DND-41 (cell line): ENCODE data around the gene NACC2.

Experiments used
- ATAC-seq: fragments of 200-7000 bp; cut with Tn5 transposase; 3 replicates; pipeline ENCODE4 v1.9.1; 2021; ENCODE audit warnings: low read depth; ENCODE audit not compliant: insufficient read depth
- DNase-seq: peaks from one replicate; pipeline ENCODE4 v3.0.0-alpha.2; 2020
- H2AFZ ChIP-seq: 2 replicates; pipeline ENCODE4 v1.6.0; 2012; ENCODE audit warnings: low read depth, low read length
- H3K27ac ChIP-seq: 2 replicates; pipeline ENCODE4 v1.5.1; 2012; ENCODE audit warnings: low read length, inconsistent platforms
- H3K27me3 ChIP-seq: fragments of 200-600 bp; sonication (generic); 2 replicates; pipeline ENCODE4 v1.6.0; 2012; ENCODE audit warnings: low read length, mild to moderate bottlenecking, inconsistent platforms; ENCODE audit not compliant: insufficient read depth, poor library complexity
- H3K36me3 ChIP-seq: 2 replicates; pipeline ENCODE4 v1.5.1; 2012; ENCODE audit warnings: low read length, inconsistent platforms; ENCODE audit not compliant: insufficient read depth
- H3K4me1 ChIP-seq: 2 replicates; pipeline ENCODE4 v1.5.1; 2012; ENCODE audit warnings: mild to moderate bottlenecking, low read length; ENCODE audit not compliant: insufficient read depth
- H3K4me2 ChIP-seq: 2 replicates; pipeline ENCODE4 v1.6.0; 2012; ENCODE audit warnings: mild to moderate bottlenecking, moderate library complexity, low read length, inconsistent platforms; ENCODE audit not compliant: insufficient read depth
- H3K4me3 ChIP-seq, 2 experiments: fragments of 200-600 bp in 1 of 2; shearing (Covaris generic) in 1 of 2; 2 replicates each; pipeline ENCODE4 v1.5.1; 2012 to 2016; ENCODE audit warnings: inconsistent platforms in 2 of 2, low read length in 2 of 2, mild to moderate bottlenecking in 2 of 2, low read depth in 1 of 2, moderate library complexity in 1 of 2
- H3K79me2 ChIP-seq: 2 replicates; pipeline ENCODE4 v1.6.0; 2012; ENCODE audit warnings: low read length, inconsistent platforms; ENCODE audit not compliant: insufficient read depth
- H3K9ac ChIP-seq: 2 replicates; pipeline ENCODE4 v1.6.0; 2012; ENCODE audit warnings: low read depth, mild to moderate bottlenecking, inconsistent platforms, low read length, moderate library complexity
- H3K9me3 ChIP-seq: 2 replicates; pipeline ENCODE4 v1.5.1; 2012; ENCODE audit warnings: low read length, moderate library complexity, mild to moderate bottlenecking, inconsistent platforms; ENCODE audit not compliant: insufficient read depth, severe bottlenecking
- H4K20me1 ChIP-seq: 2 replicates; pipeline ENCODE4 v1.6.0; 2012; ENCODE audit warnings: low read length; ENCODE audit not compliant: insufficient read depth
- CTCF ChIP-seq: IDR thresholded peaks from 2 replicates; pipeline ENCODE4 v1.5.1; 2012; ENCODE audit warnings: borderline replicate concordance, low read length, moderate library complexity, mild to moderate bottlenecking; ENCODE audit not compliant: poor library complexity, severe bottlenecking; ENCODE audit errors: extremely low read depth
- EZH2 ChIP-seq: IDR thresholded peaks from 3 replicates; pipeline ENCODE4 v1.6.1; 2012; ENCODE audit warnings: borderline replicate concordance, low read depth, mild to moderate bottlenecking, moderate library complexity, low read length, inconsistent platforms; ENCODE audit not compliant: severe bottlenecking

The NACC2 gene, protein sequence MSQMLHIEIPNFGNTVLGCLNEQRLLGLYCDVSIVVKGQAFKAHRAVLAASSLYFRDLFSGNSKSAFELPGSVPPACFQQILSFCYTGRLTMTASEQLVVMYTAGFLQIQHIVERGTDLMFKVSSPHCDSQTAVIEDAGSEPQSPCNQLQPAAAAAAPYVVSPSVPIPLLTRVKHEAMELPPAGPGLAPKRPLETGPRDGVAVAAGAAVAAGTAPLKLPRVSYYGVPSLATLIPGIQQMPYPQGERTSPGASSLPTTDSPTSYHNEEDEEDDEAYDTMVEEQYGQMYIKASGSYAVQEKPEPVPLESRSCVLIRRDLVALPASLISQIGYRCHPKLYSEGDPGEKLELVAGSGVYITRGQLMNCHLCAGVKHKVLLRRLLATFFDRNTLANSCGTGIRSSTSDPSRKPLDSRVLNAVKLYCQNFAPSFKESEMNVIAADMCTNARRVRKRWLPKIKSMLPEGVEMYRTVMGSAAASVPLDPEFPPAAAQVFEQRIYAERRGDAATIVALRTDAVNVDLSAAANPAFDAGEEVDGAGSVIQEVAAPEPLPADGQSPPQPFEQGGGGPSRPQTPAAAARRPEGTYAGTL

GRCh38 chr9:136095070-136096058 lies at the start of gene NACC2:
TSS of gene NACC2 (minus strand) at chr9:136095289. CDS start at chr9:136050521, 44,768 bp downstream.
- H4K20me1 ChIP-seq = no peaks in the 10 kb centered on the region
- ATAC-seq (no peak), DNase-seq (no peak)
- H3K4me3 ChIP-seq = no peak within 1 kb of the TSS
- no peaks in the 10 kb centered on the region for H3K79me2 ChIP-seq
- no peak within 1 kb of the TSS for H3K4me2 ChIP-seq
- no peaks in the 10 kb centered on the region for H3K27me3 ChIP-seq
- H3K27ac ChIP-seq = no peak within 1 kb of the TSS
- no peak within 1 kb of the TSS for H3K9ac ChIP-seq
- TF ChIP-seq EZH2 = no peak
- TF ChIP-seq CTCF = no peak
- H3K9me3 ChIP-seq = no peaks in the 10 kb centered on the region
- no peaks in the 10 kb centered on the region for H3K36me3 ChIP-seq
- H3K4me1 ChIP-seq = no peaks in the 10 kb centered on the region
- no peak within 1 kb of the TSS for H2AFZ ChIP-seq

GRCh38 chr9:136144450-136144849 lies 49.4 kb upstream of the NACC2 start:
- DNase-seq = no peak
- Histone ChIP-seq H3K79me2 (no peaks in the 10 kb centered on the region), H3K4me2 (no peak overlapping the region), H4K20me1 (no peaks in the 10 kb centered on the region), H3K36me3 (no peaks in the 10 kb centered on the region), H3K4me1 (no peaks in the 10 kb centered on the region), H3K9ac (no peak overlapping the region), H3K27me3 (no peaks in the 10 kb centered on the region), H3K4me3 (no peak overlapping the region), H3K27ac (no peak overlapping the region), H2AFZ (no peak overlapping the region), H3K9me3 (no peaks in the 10 kb centered on the region)
- no peak for TF ChIP-seq EZH2
- TF ChIP-seq CTCF = no peak
- no peak for ATAC-seq

DNA sequence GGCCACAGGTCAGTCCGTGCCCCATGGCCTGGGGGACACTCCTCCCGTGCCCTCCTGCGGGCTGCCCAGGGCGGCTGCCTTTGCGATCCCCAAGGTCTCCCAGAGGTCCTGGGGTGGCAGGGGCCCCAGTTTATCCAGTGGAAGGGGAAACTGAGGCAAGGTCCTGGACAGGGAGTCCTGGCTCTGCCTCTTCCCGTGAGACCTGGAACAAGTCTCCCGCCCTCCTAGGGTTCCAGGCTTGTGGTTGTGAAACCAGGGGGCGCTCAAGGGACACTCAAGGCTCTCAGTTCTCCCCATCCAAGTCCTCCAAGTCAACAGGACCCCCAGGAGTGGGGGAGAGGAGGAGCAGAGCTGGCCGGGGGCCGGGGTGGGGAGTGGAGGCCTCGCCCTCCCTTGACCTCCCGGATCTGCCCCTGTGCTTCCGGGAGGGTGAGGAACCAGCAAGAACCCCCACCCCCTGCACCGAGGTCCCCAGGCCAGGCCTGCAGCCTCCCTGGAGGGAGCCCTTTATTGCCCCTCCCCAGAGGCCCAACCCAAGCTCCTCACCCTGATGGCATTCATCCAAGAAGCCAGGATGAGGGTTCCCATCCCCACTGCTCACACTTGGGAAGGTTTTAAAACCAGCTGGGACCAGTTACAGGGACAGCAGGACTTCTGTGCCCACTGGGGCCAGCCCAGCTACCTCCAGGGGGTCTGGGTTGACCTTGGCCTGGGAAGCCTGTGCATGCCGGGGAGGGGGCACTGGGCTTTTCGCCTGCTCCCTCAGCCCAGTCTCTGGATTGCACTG lies 48.3 kb upstream of the NACC2 start:
- ATAC-seq = no peak
- Histone ChIP-seq H2AFZ (no peak overlapping the region), H3K79me2 (no peaks in the 10 kb centered on the region), H3K27me3 (no peaks in the 10 kb centered on the region), H3K4me1 (no peaks in the 10 kb centered on the region), H3K9me3 (no peaks in the 10 kb centered on the region), H4K20me1 (no peaks in the 10 kb centered on the region), H3K4me2 (no peak overlapping the region), H3K36me3 (no peaks in the 10 kb centered on the region), H3K9ac (no peak overlapping the region), H3K27ac (no peak overlapping the region), H3K4me3 (no peak overlapping the region)
- TF ChIP-seq EZH2 (no peak), CTCF (peak; percentile 26)
- DNase-seq = peak; percentile 12
